Fibroblast of lung (primary cell): Measurements from ENCODE around the gene CENPV.

ENCODE experiments used
- CTCF ChIP-seq, 2 donors: IDR thresholded peaks in 1 of 2; conservative IDR thresholded peaks in 1 of 2; 1 replicate in 1 of 2; 2 replicates in 1 of 2; pipeline ENCODE4 v1.5.1; 2011 to 2012; ENCODE audit warnings: low read length in 2 of 2, control low read depth in 1 of 2, inconsistent platforms in 1 of 2, low read depth in 1 of 2, mild to moderate bottlenecking in 1 of 2
- EZH2 ChIP-seq: IDR thresholded peaks from 2 replicates; pipeline ENCODE4 v1.5.1; 2012; ENCODE audit warnings: low read length, control low read depth, mild to moderate bottlenecking; ENCODE audit errors: missing control alignments

DNA sequence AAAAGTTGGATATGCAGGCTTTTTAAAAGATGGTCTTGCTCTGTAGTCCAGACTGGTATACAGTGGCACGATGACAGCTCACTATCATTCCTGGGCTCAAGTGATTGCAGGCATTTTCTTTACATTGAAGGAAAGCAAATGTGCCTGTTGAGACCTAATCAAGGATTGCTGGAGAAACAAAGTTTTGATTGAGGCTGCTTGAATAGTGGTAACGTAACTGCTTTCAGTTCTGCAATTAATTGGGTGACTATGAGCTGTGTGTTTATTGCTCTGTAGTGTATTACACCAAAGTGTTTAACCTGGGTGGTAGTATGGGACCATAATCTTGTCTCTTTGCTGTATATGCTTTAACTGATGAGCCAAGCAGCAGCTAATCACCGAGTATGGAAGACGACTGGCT lies 29.9 kb upstream of the CENPV start:
- TF ChIP-seq CTCF (conservative IDR thresholded peaks at IDR 0.05 in 1 of 2, IDR thresholded peaks at IDR 0.05 in 1 of 2; ENCODE audit: low read depth in 1 of 2, low read length in 2 of 2): no peak
- TF ChIP-seq EZH2: no peak
